GM12864 (cell line): ENCODE data around the gene RFTN1.

Source experiments
- DNase-seq: peaks from one replicate; pipeline ENCODE4 v3.0.0-alpha.2; 2011; ENCODE audit warnings: low read depth
- H3K4me3 ChIP-seq: 2 replicates; pipeline ENCODE4 v1.5.1; 2011; ENCODE audit warnings: mild to moderate bottlenecking, low read depth, low read length, control low read depth
- TF ChIP-seq, protein P1 (sequence below): IDR thresholded peaks from 2 replicates; pipeline ENCODE4 v1.5.1; 2011; ENCODE audit warnings: low read depth, mild to moderate bottlenecking, moderate library complexity, low read length, control low read depth, inconsistent platforms; ENCODE audit errors: missing control alignments

The RFTN1 gene

DNA sequence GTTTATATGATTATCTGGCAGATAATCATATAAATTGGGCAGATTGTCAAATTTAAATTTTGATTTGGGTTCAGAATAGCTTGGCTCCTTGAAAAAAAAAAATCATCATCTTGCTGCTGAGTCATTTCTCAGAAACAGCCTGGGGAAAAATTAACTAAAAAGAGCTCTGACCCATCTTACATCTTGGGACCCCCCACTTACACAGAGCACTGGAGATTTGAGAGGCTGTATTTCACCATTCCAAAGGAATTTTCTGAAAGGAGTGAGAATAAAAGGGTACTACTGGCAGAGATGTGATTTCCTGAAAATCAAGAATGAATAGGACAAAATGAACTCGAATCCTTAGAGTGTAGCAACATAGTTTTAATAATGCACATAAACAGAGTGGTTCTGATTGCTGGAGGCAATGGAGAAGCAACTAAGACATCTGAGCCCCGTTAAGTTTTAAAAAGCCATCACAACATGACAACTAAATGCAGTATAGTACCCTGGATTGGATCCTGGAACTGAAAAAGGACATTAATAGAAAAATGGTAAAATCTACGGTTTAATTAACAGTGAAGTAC, 97.5 kb downstream of the RFTN1 start:
- TF ChIP-seq, protein P1, sequence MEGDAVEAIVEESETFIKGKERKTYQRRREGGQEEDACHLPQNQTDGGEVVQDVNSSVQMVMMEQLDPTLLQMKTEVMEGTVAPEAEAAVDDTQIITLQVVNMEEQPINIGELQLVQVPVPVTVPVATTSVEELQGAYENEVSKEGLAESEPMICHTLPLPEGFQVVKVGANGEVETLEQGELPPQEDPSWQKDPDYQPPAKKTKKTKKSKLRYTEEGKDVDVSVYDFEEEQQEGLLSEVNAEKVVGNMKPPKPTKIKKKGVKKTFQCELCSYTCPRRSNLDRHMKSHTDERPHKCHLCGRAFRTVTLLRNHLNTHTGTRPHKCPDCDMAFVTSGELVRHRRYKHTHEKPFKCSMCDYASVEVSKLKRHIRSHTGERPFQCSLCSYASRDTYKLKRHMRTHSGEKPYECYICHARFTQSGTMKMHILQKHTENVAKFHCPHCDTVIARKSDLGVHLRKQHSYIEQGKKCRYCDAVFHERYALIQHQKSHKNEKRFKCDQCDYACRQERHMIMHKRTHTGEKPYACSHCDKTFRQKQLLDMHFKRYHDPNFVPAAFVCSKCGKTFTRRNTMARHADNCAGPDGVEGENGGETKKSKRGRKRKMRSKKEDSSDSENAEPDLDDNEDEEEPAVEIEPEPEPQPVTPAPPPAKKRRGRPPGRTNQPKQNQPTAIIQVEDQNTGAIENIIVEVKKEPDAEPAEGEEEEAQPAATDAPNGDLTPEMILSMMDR = no peak
- DNase-seq = no peak
- H3K4me3 ChIP-seq = no peak overlapping the region

DNA sequence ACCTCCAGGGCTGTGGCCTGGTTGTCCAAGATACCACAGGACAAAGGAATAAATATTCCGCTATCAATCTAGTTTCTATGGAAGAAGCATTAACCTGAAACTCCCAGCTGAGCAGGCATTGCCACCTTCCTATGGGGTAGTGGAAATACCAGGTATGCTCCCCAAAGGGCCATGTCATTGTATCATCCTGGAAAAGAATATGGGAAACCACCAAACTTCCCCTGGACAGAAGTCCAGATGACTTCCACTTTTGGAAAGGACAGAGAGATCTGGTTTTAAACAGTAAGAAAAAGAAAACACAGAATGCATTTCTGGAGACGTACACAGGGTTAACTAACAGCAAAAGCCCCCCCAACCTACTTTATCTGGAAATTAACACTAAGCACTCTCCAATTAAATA, 100.2 kb downstream of the RFTN1 start:
- no peak overlapping the region for H3K4me3 ChIP-seq
- no peak for DNase-seq
- TF ChIP-seq, protein P1 = no peak

DNA sequence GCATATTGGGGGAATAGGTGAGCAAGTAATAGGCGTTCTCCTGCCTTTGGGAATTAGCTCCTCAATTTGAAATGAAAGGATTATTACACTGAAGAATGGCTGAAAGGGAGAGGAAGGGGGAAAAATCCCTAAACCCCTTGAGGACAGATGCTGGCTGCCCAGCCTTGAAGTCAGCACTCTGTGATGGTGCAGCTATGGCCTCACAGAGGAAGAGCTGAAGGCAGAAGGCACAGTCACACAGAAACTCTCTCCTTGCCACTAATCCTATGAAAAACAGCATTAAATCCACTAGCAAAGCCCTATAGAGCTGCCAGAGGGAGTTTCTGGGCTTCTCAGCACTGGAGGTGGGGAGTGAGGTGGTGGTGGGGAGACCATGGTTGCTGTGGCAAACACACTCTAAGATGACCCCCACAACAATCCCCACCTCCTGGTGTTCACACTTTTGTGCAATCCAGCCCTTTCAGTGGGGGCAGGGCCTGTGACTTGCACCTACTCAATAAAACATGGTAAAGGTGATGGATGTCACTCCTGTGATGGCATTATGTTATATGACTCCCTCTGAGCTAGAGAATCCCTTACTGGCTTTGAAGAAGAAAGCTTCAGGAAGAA, 101.2 kb downstream of the RFTN1 start:
- TF ChIP-seq, protein P1 = no peak
- no peak for DNase-seq

DNA sequence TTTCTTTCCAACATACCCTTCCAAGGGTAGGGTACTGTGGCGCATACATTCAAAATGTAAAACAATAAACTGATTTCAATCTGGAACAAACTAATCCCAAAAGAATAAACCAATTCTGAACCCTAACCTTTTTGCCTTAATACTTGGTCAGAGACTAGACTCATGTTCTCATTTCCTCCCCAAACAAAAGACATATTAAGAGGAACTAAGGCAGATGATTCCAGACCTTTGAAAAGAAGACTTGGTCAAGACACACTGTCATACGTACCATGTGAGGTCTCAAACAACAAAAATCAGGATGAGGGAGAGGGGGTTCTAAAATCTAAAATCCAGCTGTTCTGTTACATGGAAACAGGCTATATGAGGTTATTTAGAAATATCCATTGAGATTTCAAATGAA, 102.1 kb downstream of the RFTN1 start:
- no peak overlapping the region for H3K4me3 ChIP-seq
- no peak for DNase-seq

More for the DNA sequence above, 101.2 kb downstream of the RFTN1 start:
- no peak overlapping the region for H3K4me3 ChIP-seq

GRCh38 chr3:16410659-16411058, 102.8 kb downstream of the RFTN1 start:
- DNase-seq = no peak
- TF ChIP-seq, protein P1 = no peak

More for the DNA sequence above, 102.1 kb downstream of the RFTN1 start:
- TF ChIP-seq, protein P1 = no peak

GRCh38 chr3:16409032-16409431, 104.5 kb downstream of the RFTN1 start:
- no peak for DNase-seq
- TF ChIP-seq, protein P1 = no peak

More at GRCh38 chr3:16410659-16411058, 102.8 kb downstream of the RFTN1 start:
- H3K4me3 ChIP-seq = no peak overlapping the region

DNA sequence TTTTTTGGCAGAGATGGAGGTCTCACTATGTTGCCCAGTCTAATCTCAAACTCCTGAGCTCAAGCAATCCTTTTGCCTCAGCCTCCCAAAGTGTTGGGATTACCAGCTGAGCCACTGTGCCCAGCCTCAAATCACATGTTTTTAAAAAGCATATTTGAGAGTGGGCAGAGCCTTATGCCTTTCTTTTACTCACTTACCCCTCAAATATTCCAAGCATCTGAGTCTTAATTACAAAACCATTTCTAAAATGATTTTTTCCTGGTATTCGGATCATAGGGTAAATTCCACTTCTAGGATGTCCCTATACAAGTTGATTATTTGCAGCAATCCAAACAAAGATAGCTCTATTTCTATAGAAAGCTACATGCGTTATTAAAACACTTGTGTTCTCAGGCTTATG, 106.1 kb downstream of the RFTN1 start:
- no peak for DNase-seq
- TF ChIP-seq, protein P1 = no peak
- no peak overlapping the region for H3K4me3 ChIP-seq

More at GRCh38 chr3:16409032-16409431, 104.5 kb downstream of the RFTN1 start:
- no peak overlapping the region for H3K4me3 ChIP-seq
